ENCODE measurements around the gene PRKCA. TPM values are rescaled to one million over a fixed set of nuclear protein-coding genes. Genes with fewer than 3 reads are reported as not detected.
A peak's percentile ranks its signal among the peaks of the same experiment; 100 is the strongest.

PRKCA gene
- total and polyA plus RNA-seq, 2 donors (not counting 3 experiments of a cell fraction or from before 2014, with no cell fraction given), result 7.5 to 34.2 TPM

GRCh38 chr17:66431910-66432309, 129.5 kb downstream of the PRKCA start:
- TF ChIP-seq MYC (IDR thresholded peaks at IDR 0.05; ENCODE audit: low read depth, low read length) (no peak), JUN (IDR thresholded peaks at IDR 0.05; ENCODE audit: borderline replicate concordance, insufficient read depth, insufficient read length, low read depth) (peak; percentile 47), FOS (IDR thresholded peaks at IDR 0.05; ENCODE audit: borderline replicate concordance, insufficient read depth, low read length) (peak; percentile 45), POLR2A (IDR thresholded peaks at IDR 0.05; ENCODE audit: low read depth, low read length) (no peak)
- H2AFZ ChIP-seq (ENCODE audit: low read depth, low read length), result no peak overlapping the region
- ChIA-PET CTCF (interaction anchor here (1.1 to 2.8 kb wide), 10 partner anchors 11 to 242 kb away, joined by 3 to 15 read pairs (median 4); no protein-coding TSS in a partner anchor), POLR2A (no interaction called here)
- BruUV-seq (replicated peaks), result no TSS peak
- no peaks in the 10 kb centered on the region for H3K9me3 ChIP-seq (replicated peaks; ENCODE audit: control insufficient read depth, insufficient read depth, low read length)
- peak overlapping the region; percentile 48 for H3K4me2 ChIP-seq (ENCODE audit: insufficient read depth, low read length)
- intact Hi-C loops (cut with micrococcal nuclease), result loop anchor here (1.0 kb wide), 1 partner anchor 135 kb away; no protein-coding TSS in a partner anchor
- H3K4me3 ChIP-seq (replicated peaks in 1 of 3; ENCODE audit: insufficient read depth in 1 of 3, low read depth in 1 of 3, low read length in 3 of 3), result no peak overlapping the region
- FAIRE-seq, result peak; percentile 67
- peak overlapping the region; percentile 6 for H3K27ac ChIP-seq (ENCODE audit: insufficient read depth, low read depth, low read length)
- H3K27me3 ChIP-seq (ENCODE audit: control insufficient read depth in 2 of 2, insufficient read depth in 2 of 2, low read length in 2 of 2), result no peaks in the 10 kb centered on the region
- no peak overlapping the region for H3K9ac ChIP-seq (replicated peaks; ENCODE audit: extremely low read depth, insufficient read depth, low read length)
- H3K79me2 ChIP-seq (ENCODE audit: control insufficient read depth, insufficient read depth, low read length), result peaks cover 20% of the 10 kb centered on the region
- DNase-seq (ENCODE audit: low read depth, low spot score), result peak; percentile 65
- no peaks in the 10 kb centered on the region for H4K20me1 ChIP-seq (replicated peaks; ENCODE audit: control insufficient read depth, extremely low read depth, insufficient read depth, low read length)
- no peaks in the 10 kb centered on the region for H3K9me1 ChIP-seq (replicated peaks; ENCODE audit: control insufficient read depth, extremely low read depth, insufficient read depth, low read length)
- H3K36me3 ChIP-seq (ENCODE audit: control insufficient read depth in 2 of 2, extremely low read depth in 1 of 2, insufficient read depth in 2 of 2, low read length in 2 of 2), result no peaks in the 10 kb centered on the region
- dilution Hi-C loops (cut with MboI; ENCODE audit: extremely low pct_ligation_motif_present, low sequenced_read_pairs), result no loop called here
- peaks cover 16% of the 10 kb centered on the region for H3K4me1 ChIP-seq (ENCODE audit: control insufficient read depth, extremely low read depth, insufficient read depth, low read length)

GRCh38 chr17:66432411-66432957, 130.1 kb downstream of the PRKCA start:
- Histone ChIP-seq H3K9ac (replicated peaks; ENCODE audit: extremely low read depth, insufficient read depth, low read length) (no peak overlapping the region), H3K79me2 (ENCODE audit: control insufficient read depth, insufficient read depth, low read length) (peaks cover 20% of the 10 kb centered on the region), H3K4me3 (replicated peaks in 1 of 3; ENCODE audit: insufficient read depth in 1 of 3, low read depth in 1 of 3, low read length in 3 of 3) (no peak overlapping the region), H2AFZ (ENCODE audit: low read depth, low read length) (no peak overlapping the region), H3K9me3 (replicated peaks; ENCODE audit: control insufficient read depth, insufficient read depth, low read length) (no peaks in the 10 kb centered on the region), H3K27ac (ENCODE audit: insufficient read depth, low read depth, low read length) (no peak overlapping the region), H3K27me3 (ENCODE audit: control insufficient read depth in 2 of 2, insufficient read depth in 2 of 2, low read length in 2 of 2) (no peaks in the 10 kb centered on the region), H4K20me1 (replicated peaks; ENCODE audit: control insufficient read depth, extremely low read depth, insufficient read depth, low read length) (no peaks in the 10 kb centered on the region), H3K4me1 (ENCODE audit: control insufficient read depth, extremely low read depth, insufficient read depth, low read length) (peaks cover 16% of the 10 kb centered on the region), H3K9me1 (replicated peaks; ENCODE audit: control insufficient read depth, extremely low read depth, insufficient read depth, low read length) (no peaks in the 10 kb centered on the region), H3K36me3 (ENCODE audit: control insufficient read depth in 2 of 2, extremely low read depth in 1 of 2, insufficient read depth in 2 of 2, low read length in 2 of 2) (no peaks in the 10 kb centered on the region), H3K4me2 (ENCODE audit: insufficient read depth, low read length) (no peak overlapping the region)
- POLR2A ChIA-PET, result no interaction called here
- CTCF ChIA-PET, result interaction anchor here (1.1 to 2.8 kb wide), 10 partner anchors 10 to 241 kb away, joined by 3 to 15 read pairs (median 4); no protein-coding TSS in a partner anchor
- dilution Hi-C loops (cut with MboI; ENCODE audit: extremely low pct_ligation_motif_present, low sequenced_read_pairs), result no loop called here
- DNase-seq (ENCODE audit: low read depth, low spot score) (no peak), FAIRE-seq (no peak)
- TF ChIP-seq POLR2AphosphoS5 (IDR thresholded peaks at IDR 0.05; ENCODE audit: insufficient read depth, low read depth, low read length) (no peak), EZH2 (IDR thresholded peaks at IDR 0.05; ENCODE audit: borderline replicate concordance, low read depth, low read length, severe bottlenecking) (no peak), JUN (IDR thresholded peaks at IDR 0.05; ENCODE audit: borderline replicate concordance, insufficient read depth, insufficient read length, low read depth) (no peak), GATA2 (IDR thresholded peaks at IDR 0.05; ENCODE audit: insufficient read depth, insufficient read length, low read depth, low read length) (no peak), MYC (IDR thresholded peaks at IDR 0.05; ENCODE audit: low read depth, low read length) (no peak), MAX (IDR thresholded peaks at IDR 0.05; ENCODE audit: insufficient read depth, insufficient read length) (no peak), FOS (IDR thresholded peaks at IDR 0.05; ENCODE audit: borderline replicate concordance, insufficient read depth, low read length) (no peak), CTCF (IDR thresholded peaks at IDR 0.05; ENCODE audit: extremely low read depth in 1 of 2, insufficient read depth in 1 of 2, low read depth in 1 of 2, low read length in 2 of 2) (no peak), POLR2A (IDR thresholded peaks at IDR 0.05; ENCODE audit: low read depth, low read length) (no peak)
- intact Hi-C loops (cut with micrococcal nuclease), result loop anchor here (1.0 kb wide), 1 partner anchor 135 kb away; no protein-coding TSS in a partner anchor
- no TSS peak for BruUV-seq (replicated peaks)

Measured in endothelial cell of umbilical vein (primary cell).